Neural crest cell (in vitro differentiated cells): Measurements from ENCODE around the gene MTARC2. TPM values are rescaled to one million over a fixed set of nuclear protein-coding genes. Genes with fewer than 3 reads are reported as not detected.

Experiments
- DNase-seq: peaks from one replicate; pipeline ENCODE4 v3.0.0; 2021; ENCODE audit warnings: low read depth, mixed read lengths, low spot score
- H3K27ac Mint-ChIP-seq: one replicate; pipeline ENCODE4 v1.8.0; 2021; ENCODE audit warnings: mild to moderate bottlenecking, mixed read lengths; ENCODE audit not compliant: unreplicated experiment
- H3K27me3 Mint-ChIP-seq: 2 replicates; pipeline ENCODE4 v1.8.0; 2021; ENCODE audit warnings: low read depth, mild to moderate bottlenecking, mixed read lengths
- H3K36me3 Mint-ChIP-seq: 2 replicates; pipeline ENCODE4 v1.8.0; 2021; ENCODE audit warnings: low read depth, mild to moderate bottlenecking, mixed read lengths
- H3K4me1 Mint-ChIP-seq: 2 replicates; pipeline ENCODE4 v1.8.0; 2021; ENCODE audit warnings: mixed read lengths
- H3K4me3 Mint-ChIP-seq: one replicate; pipeline ENCODE4 v1.8.0; 2021; ENCODE audit warnings: mild to moderate bottlenecking, mixed read lengths
- H3K9me3 Mint-ChIP-seq: 2 replicates; pipeline ENCODE4 v1.8.0; 2021; ENCODE audit warnings: mixed read lengths
- CTCF ChIP-seq: fragments of 200-600 bp; sonication (generic); conservative IDR thresholded peaks from 2 replicates; pipeline ENCODE4 v1.5.0; 2021; ENCODE audit warnings: antibody characterized with exemption, mild to moderate bottlenecking
- total RNA-seq: library from RNA; stranded (reverse); gene quantifications from 2 replicates; pipeline ENCODE4 v1.2.1, GENCODE V29; 2021

MTARC2 gene
- total RNA-seq, 1 donor from 2014 or later, result 4.1 TPM

GRCh38 chr1:220702733-220703270, 45.3 kb upstream of the MTARC2 start:
- Mint-ChIP-seq H3K4me1 (peaks cover 9% of the 10 kb centered on the region), H3K4me3 (no peak overlapping the region), H3K36me3 (no peaks in the 10 kb centered on the region), H3K9me3 (peaks cover 3% of the 10 kb centered on the region), H3K27me3 (no peaks in the 10 kb centered on the region), H3K27ac (no peak overlapping the region)
- no peak for DNase-seq
- TF ChIP-seq CTCF, result no peak

DNA sequence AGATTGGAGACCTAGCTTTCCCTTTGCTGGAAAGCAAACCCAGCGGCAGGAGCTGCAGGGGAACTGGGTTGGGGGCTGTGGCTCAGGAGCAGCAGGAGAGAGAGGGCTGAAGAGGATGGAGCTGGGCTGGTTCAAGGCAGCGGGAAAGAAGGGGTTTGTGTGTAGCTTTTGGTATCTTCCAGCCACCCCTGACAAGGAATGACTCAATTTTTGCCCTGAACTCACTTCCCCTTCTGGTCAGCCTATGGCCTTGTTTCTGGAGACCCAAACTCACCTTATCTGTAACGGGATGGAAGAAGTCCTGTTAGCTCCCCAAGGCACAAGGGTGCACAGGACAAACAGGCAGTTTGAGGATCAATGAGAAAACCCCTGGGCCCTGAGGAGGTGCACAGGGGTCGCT, 44.8 kb upstream of the MTARC2 start:
- DNase-seq, result no peak
- Mint-ChIP-seq H3K4me3 (no peak overlapping the region), H3K9me3 (peaks cover 3% of the 10 kb centered on the region), H3K27me3 (no peaks in the 10 kb centered on the region), H3K4me1 (peaks cover 9% of the 10 kb centered on the region), H3K27ac (no peak overlapping the region), H3K36me3 (no peaks in the 10 kb centered on the region)
- no peak for TF ChIP-seq CTCF

DNA sequence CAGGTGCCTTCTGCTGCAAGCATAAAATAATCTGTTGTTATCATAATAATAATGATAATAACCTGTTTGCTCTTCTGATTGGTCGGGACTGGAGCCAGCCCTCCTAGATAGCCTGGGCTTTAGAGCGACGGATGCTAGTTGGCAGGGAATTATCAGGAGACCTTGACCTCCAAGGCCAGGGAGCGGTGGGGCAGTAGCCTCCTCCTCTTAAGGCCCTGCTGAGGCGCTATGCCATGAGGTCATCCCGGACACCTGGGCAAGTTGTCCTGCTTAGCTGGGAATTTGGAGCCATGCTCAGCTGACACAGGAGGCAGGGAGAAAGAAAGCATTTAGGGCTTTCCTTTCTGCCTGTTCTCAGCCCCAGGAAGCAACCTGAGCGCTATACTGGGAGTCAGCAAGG, 42.3 kb upstream of the MTARC2 start:
- Mint-ChIP-seq H3K4me1 (peaks cover 2% of the 10 kb centered on the region), H3K27me3 (no peaks in the 10 kb centered on the region), H3K4me3 (no peak overlapping the region), H3K9me3 (peaks cover 3% of the 10 kb centered on the region), H3K27ac (no peak overlapping the region), H3K36me3 (no peaks in the 10 kb centered on the region)
- TF ChIP-seq CTCF, result no peak
- no peak for DNase-seq

DNA sequence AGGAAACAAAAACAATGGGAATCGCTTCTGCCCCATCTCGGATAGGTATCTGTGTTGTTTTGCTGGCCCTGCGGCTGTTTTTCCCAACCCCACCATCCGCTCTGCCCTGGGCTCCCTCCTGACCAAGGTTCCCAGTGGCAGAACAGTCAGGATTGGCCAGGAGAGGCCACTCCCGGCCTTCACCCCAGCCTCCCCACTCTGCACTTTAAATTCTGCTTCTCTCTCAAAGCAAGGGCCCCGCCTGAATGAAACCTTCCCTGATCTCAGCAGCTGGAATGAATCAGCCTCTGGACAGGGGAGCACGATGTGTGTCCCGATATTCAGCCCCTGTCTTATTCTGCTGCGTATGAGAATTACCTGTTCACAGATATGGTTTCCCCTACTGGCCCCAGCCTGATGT, 41.6 kb upstream of the MTARC2 start:
- no peak for TF ChIP-seq CTCF
- DNase-seq, result no peak
- no peak overlapping the region for H3K27ac Mint-ChIP-seq
- peaks cover 3% of the 10 kb centered on the region for H3K9me3 Mint-ChIP-seq
- H3K4me3 Mint-ChIP-seq, result no peak overlapping the region
- no peaks in the 10 kb centered on the region for H3K4me1 Mint-ChIP-seq
- H3K36me3 Mint-ChIP-seq, result no peaks in the 10 kb centered on the region
- no peaks in the 10 kb centered on the region for H3K27me3 Mint-ChIP-seq

- no peaks in the 10 kb centered on the region for H3K4me1 Mint-ChIP-seq
These were observed 41.0 kb upstream of the MTARC2 start for GRCh38 chr1:220707160-220707559.

More at GRCh38 chr1:220707160-220707559, 41.0 kb upstream of the MTARC2 start:
- Mint-ChIP-seq H3K27ac (no peak overlapping the region), H3K27me3 (no peaks in the 10 kb centered on the region), H3K36me3 (no peaks in the 10 kb centered on the region), H3K9me3 (peaks cover 2% of the 10 kb centered on the region), H3K4me3 (no peak overlapping the region)
- no peak for DNase-seq
- no peak for TF ChIP-seq CTCF
